Activated B cell treated with CpG ODN at 0.5 μM for 24 hours (primary cell): ENCODE measurements around the gene FBXL7. TPM values are rescaled to one million over a fixed set of nuclear protein-coding genes. Genes with fewer than 3 reads are reported as not detected.

Experiments used
- ATAC-seq: fragments of 200-7000 bp; cut with Tn5 transposase; one replicate; pipeline ENCODE4 v1.10.0; 2021; ENCODE audit warnings: low read depth, mild to moderate bottlenecking, moderate library complexity
- CTCF ChIA-PET: fragments of 350-600 bp; sonication (Branson Sonifier 250); formaldehyde crosslinking; loops from one replicate; lab custom pipeline; 2021; ENCODE audit warnings: antibody characterized with exemption; lab: Charles Lee
- POLR2A ChIA-PET: fragments of 350-600 bp; sonication (Branson Sonifier 250); formaldehyde crosslinking; loops from one replicate; lab custom pipeline; 2021; ENCODE audit warnings: antibody characterized with exemption; lab: Charles Lee
- DNase-seq: peaks from one replicate; pipeline ENCODE4 v3.0.0; 2022
- H3K27ac Mint-ChIP-seq: one replicate; pipeline ENCODE4 v1.8.0; 2020; ENCODE audit warnings: mixed read lengths
- H3K27me3 Mint-ChIP-seq: one replicate; pipeline ENCODE4 v1.8.0; 2021; ENCODE audit warnings: mixed read lengths
- H3K36me3 Mint-ChIP-seq: one replicate; pipeline ENCODE4 v1.8.0; 2021; ENCODE audit warnings: low read depth, mixed read lengths
- H3K4me1 Mint-ChIP-seq: one replicate; pipeline ENCODE4 v1.8.0; 2021; ENCODE audit warnings: mixed read lengths
- H3K4me3 Mint-ChIP-seq: one replicate; pipeline ENCODE4 v1.8.0; 2020; ENCODE audit warnings: mild to moderate bottlenecking, mixed read lengths
- H3K9me3 Mint-ChIP-seq: one replicate; pipeline ENCODE4 v1.8.0; 2020; ENCODE audit warnings: mixed read lengths
- intact Hi-C: fragments of 100-400 bp; cut with micrococcal nuclease; formaldehyde crosslinking; loops from one replicate; pipeline ENCODE4 v1.15.1; 2024
- total RNA-seq: library from RNA; stranded (reverse); gene quantifications from 2 replicates; pipeline ENCODE4 v1.2.3, GENCODE V29; 2022
- TF ChIP-seq, protein P1 (sequence below): fragments of 200-600 bp; IDR thresholded peaks from one replicate; pipeline ENCODE4 v1.8.0; 2022; ENCODE audit warnings: antibody characterized with exemption, mild to moderate bottlenecking

The FBXL7 gene
- total RNA-seq, 1 donor from 2014 or later = not detected

GRCh38 chr5:15492545-15492944 lies 7.4 kb upstream of the FBXL7 start:
- TF ChIP-seq, protein P1, sequence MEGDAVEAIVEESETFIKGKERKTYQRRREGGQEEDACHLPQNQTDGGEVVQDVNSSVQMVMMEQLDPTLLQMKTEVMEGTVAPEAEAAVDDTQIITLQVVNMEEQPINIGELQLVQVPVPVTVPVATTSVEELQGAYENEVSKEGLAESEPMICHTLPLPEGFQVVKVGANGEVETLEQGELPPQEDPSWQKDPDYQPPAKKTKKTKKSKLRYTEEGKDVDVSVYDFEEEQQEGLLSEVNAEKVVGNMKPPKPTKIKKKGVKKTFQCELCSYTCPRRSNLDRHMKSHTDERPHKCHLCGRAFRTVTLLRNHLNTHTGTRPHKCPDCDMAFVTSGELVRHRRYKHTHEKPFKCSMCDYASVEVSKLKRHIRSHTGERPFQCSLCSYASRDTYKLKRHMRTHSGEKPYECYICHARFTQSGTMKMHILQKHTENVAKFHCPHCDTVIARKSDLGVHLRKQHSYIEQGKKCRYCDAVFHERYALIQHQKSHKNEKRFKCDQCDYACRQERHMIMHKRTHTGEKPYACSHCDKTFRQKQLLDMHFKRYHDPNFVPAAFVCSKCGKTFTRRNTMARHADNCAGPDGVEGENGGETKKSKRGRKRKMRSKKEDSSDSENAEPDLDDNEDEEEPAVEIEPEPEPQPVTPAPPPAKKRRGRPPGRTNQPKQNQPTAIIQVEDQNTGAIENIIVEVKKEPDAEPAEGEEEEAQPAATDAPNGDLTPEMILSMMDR = no peak
- no peaks in the 10 kb centered on the region for H3K4me1 Mint-ChIP-seq
- ChIA-PET POLR2A (no interaction called here), CTCF (no interaction called here)
- no peaks in the 10 kb centered on the region for H3K36me3 Mint-ChIP-seq
- intact Hi-C loops = no loop called here
- no peak overlapping the region for H3K4me3 Mint-ChIP-seq
- no peaks in the 10 kb centered on the region for H3K9me3 Mint-ChIP-seq
- H3K27ac Mint-ChIP-seq = no peak overlapping the region
- no peaks in the 10 kb centered on the region for H3K27me3 Mint-ChIP-seq
- ATAC-seq (no peak), DNase-seq (no peak)

GRCh38 chr5:15493501-15493900 lies 6.5 kb upstream of the FBXL7 start:
- ATAC-seq = no peak
- TF ChIP-seq, protein P1 = no peak
- H3K27me3 Mint-ChIP-seq = peaks cover 8% of the 10 kb centered on the region
- no peaks in the 10 kb centered on the region for H3K9me3 Mint-ChIP-seq
- no peaks in the 10 kb centered on the region for H3K36me3 Mint-ChIP-seq
- ChIA-PET POLR2A (no interaction called here), CTCF (no interaction called here)
- no peaks in the 10 kb centered on the region for H3K4me1 Mint-ChIP-seq
- H3K27ac Mint-ChIP-seq = no peak overlapping the region
- intact Hi-C loops = no loop called here
- no peak overlapping the region for H3K4me3 Mint-ChIP-seq
- DNase-seq = no peak

DNA sequence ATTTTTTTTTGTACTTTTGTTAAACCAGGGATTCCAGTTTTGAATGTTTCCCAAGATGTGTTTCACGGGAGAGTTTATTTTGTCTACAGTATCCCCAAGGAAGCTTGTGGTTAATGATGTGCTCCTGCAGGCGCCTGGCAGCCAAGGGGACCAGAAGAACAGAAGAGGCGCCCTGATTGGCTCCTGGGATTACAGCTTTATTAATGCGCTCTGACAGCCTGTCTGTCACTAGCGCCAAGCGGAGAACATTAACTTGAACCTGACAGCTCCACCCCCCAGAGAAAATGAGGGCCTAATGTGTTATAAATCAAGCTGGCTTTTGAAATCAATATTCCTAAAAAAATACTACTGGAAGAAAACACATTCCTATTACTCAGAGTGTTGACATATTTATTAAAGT lies 5.0 kb upstream of the FBXL7 start:
- Mint-ChIP-seq H3K36me3 (no peaks in the 10 kb centered on the region), H3K4me1 (no peaks in the 10 kb centered on the region), H3K27me3 (peaks cover 17% of the 10 kb centered on the region), H3K4me3 (no peak overlapping the region), H3K9me3 (no peaks in the 10 kb centered on the region), H3K27ac (no peak overlapping the region)
- intact Hi-C loops = no loop called here
- POLR2A ChIA-PET = interaction anchor here (0.7 kb wide), 1 partner anchor 512 kb away, joined by 5 read pairs; no protein-coding TSS in a partner anchor
- CTCF ChIA-PET = no interaction called here
- TF ChIP-seq, protein P1 = no peak
- DNase-seq (no peak), ATAC-seq (no peak)

DNA sequence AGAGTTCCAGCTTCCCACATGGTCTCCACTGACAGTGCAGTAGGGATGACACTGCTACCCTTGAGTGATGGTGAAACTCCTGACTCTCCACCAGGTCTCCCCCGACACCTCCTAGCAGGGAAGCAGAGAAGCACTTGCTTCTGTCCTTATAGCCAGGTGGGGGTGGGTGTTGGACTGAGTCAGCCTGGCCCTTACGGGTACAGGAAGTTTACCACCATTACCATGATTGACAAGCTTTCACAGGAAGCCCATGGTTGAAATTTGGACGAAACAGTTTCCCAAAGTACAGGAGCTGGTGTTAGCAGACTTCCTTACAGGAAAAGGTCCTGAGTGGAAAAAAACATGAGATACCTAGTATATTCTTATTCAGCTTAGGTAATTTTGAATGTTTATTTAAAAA lies 3.1 kb upstream of the FBXL7 start:
- ChIA-PET POLR2A (no interaction called here), CTCF (no interaction called here)
- Mint-ChIP-seq H3K4me1 (no peaks in the 10 kb centered on the region), H3K9me3 (no peaks in the 10 kb centered on the region), H3K4me3 (no peak overlapping the region), H3K27me3 (peaks cover 31% of the 10 kb centered on the region), H3K36me3 (no peaks in the 10 kb centered on the region), H3K27ac (no peak overlapping the region)
- intact Hi-C loops = no loop called here
- TF ChIP-seq, protein P1 = no peak
- ATAC-seq = no peak
- no peak for DNase-seq

- no peaks in the 10 kb centered on the region for H3K36me3 Mint-ChIP-seq
- ATAC-seq (no peak), DNase-seq (no peak)
- H3K4me1 Mint-ChIP-seq = no peaks in the 10 kb centered on the region
- no peak overlapping the region for H3K4me3 Mint-ChIP-seq
- H3K27ac Mint-ChIP-seq = no peak overlapping the region
- POLR2A ChIA-PET = no interaction called here
- TF ChIP-seq, protein P1 = no peak
- no peaks in the 10 kb centered on the region for H3K9me3 Mint-ChIP-seq
- CTCF ChIA-PET = no interaction called here
- intact Hi-C loops = no loop called here
- H3K27me3 Mint-ChIP-seq = peaks cover 37% of the 10 kb centered on the region
These were observed 483 bp downstream of the FBXL7 start for GRCh38 chr5:15500325-15501001.
